Ecto neural progenitor cell (in vitro differentiated cells): ENCODE measurements around the gene ISM1.
A peak's percentile ranks its signal among the peaks of the same experiment; 100 is the strongest.

Source experiments
- DNase-seq: peaks from one replicate; pipeline ENCODE4 v3.0.0-alpha.2; 2018; ENCODE audit warnings: low spot score

Gene ISM1

DNA sequence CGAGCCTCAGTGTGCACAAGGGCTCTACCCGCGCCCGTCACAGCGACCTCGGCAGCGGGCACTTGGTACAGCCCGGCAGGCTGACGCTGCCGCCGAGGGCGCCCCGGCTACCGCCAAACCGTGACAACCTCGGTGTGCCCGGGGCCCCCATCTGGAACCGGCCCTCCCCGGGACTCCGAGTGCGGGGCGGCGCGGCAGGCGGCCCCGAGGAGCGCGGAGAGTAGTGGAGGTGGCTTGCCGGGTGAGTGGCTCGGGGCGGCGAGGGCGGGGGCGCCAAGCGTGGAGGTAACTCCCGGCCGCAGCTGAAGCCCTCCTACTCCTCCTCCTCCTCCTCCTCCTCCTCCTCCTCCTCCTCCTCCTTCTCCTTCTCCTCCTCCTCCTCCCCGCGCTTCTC, at the start of gene ISM1:
Gene ISM1 (plus strand): TSS at position 371 of the 394 bp plus-strand sequence. CDS start 503 bp downstream, outside the sequence.
- DNase-seq: peak; percentile 75

DNA sequence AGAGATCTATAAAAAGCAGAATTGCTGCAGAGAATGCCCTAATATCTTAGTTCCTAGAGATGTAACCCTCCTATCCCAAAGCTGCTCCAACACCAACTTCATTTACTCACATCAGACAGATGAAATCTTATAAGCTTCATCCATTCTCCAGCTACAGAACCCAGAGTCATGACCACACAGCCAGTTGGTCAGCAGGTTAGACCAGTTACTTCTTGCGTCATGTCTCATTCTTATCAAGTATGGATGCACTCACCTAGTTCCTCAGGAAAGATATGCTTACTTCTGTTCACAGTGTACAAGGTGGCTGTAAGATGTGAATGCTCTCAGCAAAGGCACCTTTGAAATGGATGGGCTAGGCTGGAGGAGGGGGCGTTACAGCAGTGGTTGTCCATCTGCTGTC, 47.9 kb upstream of the ISM1 start:
- DNase-seq: no peak

DNA sequence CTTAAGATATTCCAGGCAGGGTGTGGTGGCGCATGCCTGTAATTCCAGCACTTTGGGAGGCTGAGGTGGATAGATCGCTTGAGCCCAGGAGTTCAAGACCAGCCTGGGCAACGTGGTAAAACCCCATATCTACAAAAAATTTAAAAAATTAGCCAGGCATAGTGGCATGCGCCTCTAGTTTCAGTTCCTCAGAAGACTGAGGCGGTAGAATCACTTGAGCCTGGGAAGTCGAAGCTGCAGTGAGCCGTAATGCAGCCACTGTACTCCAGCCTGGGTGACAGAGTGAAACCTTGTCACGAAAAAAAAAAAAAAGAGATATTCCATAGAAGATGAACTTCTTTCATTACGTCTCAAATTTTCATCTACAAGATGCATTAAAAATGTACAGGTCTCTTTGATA, 46.7 kb upstream of the ISM1 start:
- no peak for DNase-seq

DNA sequence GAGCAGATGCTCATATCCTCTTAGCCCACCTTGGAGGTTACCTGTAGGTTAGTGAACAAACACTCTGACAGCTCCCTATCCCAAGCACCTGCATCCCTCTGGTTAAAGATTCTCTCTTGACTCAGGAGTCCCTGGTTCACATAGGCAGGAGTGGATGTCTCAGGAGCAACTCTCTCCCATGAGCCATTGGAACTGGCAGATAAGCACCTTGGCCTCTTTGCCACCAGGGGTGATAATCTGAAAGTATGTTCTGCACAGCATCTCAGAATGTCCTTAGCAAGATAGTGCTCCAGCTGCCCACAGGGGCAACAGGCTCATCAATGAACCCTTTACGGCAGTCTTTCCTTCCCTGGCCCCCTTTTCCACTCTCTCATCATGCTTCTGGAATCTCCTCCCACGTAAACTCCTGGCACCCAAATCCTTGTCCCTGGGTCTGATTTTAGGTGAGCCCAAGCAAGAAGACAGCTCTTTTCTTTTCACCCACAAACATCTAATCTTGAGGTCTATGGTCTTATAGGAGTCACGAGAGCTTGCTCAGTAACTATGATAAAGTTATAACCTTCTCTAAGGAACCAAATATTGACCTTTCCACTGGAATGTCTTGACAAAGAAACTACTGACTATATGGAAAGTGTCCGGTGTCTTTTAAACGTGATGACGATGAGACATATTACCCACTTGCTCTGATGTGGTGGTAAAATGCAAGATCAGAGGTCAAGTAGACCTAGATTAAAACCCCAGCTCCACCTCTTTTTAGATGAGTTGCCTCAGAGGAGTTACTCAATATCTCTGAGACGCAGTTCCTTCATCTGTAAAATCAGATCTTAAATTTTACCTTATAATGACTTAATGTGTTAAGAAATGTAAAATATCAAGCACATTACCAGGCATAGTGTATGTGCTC, 39.8 kb upstream of the ISM1 start:
- DNase-seq: no peak

DNA sequence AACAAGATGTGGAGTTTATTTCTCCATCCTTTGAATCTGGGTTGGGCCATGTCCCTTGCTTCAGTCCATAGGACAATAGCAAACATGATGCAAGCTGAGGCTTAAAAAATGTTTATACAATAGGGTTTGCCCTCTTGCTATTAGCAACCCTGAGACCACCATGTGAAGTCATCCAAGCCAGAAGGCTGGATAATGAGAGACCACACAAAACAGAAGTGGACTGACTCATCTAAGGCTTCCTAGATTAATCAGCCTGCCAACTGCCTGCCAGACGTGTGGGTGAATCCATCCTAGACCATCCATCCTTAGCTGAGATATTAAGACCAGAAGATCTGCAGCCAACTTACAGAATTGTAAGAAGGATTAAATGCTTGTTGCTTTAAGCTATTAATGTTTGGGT, 38.1 kb upstream of the ISM1 start:
- no peak for DNase-seq

DNA sequence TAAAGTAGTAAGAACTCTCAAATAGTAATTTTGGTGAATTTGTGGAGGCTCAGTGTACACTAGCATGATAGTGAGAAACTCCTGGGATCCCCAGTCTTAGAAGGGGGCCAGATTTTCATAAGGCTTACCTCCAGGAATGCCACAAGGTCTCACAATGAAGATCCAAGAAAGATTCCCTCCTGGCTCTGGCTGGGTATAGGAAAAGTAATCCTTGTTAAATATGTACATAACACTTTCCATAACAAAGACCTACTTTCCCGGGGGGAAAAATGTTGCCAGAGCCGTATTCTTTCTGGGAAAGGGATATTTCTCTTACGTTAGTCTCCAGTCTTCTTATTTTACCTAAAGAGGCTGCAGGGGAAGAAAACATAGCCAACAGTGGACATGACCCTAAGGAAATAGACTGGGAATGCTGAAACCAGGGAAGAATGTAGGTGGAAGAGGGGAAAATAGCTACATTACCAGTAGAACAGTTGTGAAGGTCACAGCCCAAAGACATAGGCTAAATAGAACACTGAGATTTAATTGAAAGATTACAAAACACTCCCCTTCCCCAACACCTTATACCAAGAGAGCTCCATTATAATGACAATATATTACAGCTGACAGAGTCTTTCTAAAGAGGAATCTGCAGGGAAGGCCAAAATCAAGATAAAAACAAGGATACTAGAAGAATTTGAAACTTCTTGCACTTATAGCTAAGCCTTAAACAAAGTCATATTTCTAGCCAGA, 34.9 kb upstream of the ISM1 start:
- no peak for DNase-seq

DNA sequence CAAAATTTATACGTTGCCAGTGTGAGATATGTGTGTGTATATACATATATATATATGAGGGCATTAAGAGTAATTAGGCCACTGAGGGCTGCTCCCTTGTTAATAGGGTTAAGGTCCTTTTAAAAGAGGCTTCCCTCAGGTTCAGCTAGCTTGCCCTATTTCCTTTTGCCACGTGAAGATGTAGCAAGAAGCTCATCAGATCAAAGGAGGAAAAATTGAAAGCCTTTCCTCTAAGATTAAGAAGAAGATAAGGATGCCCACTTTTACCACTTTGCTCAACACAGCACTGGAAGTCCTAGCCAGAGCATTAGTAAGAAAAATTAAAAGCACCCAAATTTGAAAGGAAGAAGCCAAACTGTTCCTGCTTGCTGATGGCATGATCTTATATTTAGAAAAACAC, 33.2 kb upstream of the ISM1 start:
- DNase-seq: no peak

DNA sequence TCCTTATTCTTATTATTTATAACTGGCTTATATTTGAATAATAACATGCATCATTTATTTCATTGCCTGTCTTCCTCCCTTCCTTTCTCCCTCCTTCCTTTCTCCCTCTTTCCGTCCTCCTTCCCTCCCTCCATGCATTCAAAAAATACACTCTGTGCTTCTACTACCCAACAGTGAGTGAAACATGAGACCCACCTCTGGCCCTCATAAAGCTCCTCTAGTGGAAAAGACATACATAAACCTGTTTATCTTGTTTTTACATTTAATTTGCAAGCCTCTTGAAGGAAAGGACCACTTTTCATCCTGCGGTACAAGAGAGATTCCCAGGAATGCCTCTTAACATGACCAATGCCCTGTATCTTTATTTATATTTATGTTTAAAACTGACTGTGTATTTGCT, 21.8 kb upstream of the ISM1 start:
- DNase-seq: no peak

DNA sequence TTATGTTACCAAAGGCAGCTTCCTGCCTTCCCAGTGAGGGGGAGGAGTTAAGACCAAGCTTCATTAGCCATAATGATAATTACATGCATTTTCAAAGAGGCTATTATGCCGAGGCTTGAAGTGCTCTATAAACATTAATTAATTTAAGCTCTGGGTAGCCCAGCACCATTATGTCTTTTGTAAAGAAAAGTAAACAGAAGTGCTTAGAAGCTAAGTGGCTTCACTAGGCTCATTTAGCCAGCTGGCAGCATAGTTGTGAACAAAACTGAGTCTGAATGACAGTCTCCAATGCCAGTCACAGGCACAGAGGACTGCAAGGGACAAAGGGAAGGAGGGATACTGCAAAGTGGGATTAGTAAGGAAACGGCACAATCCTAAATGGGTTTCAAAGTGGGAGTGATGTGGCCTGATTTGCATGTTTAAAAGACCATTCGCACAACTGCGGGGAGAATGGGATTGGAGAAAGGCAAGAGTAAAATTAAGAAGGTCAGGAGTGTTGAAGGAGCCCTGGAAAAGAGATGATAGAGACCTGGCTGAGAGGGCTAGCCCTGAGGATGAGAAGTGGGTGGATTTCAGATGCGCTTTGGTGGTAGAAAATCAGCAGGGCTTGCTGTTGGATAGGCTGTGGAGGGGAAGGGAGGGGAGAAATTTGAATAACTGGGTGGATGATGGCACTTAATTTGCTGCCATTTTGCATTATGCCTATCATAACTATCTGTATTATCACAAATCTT, 20.1 kb upstream of the ISM1 start:
- peak; percentile 58 for DNase-seq

DNA sequence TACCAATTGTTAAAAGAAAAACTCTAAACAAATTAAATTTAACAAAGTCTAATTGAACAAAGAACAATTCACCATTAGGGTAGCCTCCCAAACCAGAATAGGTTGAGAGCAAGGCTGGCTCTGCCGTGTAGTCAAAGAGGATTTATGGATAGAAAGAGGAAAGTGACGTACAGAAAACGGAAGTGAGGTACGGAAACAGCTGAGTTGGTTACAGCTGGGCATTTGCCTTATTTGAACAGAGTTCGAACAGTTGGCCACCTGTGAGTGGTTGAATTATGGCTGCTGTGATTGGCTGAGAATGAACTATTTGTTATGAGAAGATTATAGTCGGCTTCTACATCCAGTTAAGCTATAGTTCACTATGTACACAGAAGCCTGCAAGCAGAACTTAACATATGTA, 18.5 kb upstream of the ISM1 start:
- no peak for DNase-seq

DNA sequence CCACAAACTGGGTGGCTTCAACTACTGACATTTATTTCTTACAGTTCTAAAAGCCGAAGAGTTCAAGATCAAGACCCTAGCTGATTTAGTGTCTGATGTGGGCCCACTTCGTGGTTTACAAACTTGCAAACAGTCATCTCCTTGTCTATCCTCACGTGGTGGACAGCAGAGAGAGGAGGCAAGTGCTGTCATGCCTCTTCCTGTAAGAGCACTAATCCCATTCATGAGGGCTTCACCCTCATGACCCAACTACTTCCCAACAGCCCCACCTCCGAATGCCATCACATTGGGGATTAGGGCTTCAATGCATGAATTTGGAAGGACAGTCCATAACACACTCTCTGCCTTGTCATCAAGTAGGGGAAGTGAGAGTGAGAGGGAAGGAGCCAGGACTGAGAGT, 15.6 kb upstream of the ISM1 start:
- no peak for DNase-seq

DNA sequence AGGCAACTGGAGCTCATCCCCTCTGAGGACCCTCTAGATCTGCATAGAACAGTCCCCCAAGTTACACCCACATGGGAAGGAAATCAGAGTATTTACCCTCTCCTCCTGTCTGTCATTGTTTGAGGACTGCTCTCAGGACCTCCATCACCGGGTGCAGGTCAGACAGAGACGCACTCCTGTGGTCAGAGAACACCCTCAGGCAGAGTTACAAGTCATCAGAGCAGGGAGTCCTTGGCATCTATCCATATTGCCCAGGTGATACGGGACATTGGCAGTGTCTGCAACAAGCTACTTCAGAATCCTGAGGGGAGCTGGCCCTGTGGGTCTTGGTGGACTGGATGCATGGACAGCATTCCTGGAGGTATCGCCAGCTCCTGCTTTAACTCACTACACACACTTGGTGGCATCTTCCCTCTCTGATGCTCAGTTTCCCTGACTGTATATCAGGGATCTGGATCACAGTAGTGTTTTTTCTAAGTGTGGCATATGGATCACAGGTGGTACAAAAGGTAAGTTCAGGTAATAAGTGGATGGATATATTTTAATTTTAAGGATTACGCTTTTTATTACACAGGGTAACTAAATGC, 15.1 kb upstream of the ISM1 start:
- no peak for DNase-seq

DNA sequence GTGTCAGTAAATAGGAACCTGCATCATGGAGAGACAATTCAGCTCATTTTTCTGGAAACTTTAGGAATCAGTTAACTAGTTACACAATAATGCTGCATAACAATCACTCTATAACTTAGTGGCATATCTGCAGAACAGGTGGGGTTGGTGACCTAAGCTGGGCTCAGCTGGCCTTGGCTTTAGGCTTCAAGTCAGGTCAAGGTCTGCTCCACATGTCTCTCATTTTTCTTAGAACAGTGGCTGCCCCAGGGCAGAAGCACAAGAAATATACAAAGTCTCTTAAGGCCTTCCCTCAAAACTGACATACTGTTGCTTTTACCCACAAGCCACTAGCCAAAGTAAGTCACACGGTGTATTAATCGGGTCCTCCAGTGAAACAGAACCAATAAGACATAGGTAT, 14.1 kb upstream of the ISM1 start:
- DNase-seq: no peak

DNA sequence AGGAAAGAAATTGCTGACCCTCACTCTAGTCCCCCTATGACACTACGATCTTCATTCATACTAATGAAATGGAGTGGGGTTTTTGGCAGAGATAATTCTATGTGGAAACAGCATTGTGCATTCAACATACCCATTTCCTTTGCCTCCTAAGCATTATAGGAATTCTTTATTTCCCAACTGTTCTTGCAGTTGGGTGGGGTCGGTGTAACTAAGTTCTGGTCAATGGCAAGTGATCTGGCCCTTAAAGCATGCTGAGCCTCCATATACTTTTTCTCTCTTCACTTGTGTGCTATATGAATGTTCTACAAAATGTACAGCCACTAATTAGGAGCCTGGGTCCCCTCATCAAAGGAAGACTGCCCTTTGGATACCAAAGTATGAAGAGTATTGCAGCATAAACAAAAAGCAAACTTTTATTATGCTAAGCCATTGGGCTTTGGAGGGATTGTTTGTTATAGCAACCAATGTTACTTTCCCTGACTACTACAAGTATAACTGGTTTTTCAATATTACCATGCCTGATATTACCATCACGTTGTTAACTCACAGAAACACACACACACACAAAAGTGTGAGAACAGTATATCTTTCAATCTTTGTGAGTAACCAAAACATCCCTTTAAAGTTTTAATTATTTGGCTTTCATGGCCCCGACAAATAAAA, 9.0 kb upstream of the ISM1 start:
- no peak for DNase-seq

DNA sequence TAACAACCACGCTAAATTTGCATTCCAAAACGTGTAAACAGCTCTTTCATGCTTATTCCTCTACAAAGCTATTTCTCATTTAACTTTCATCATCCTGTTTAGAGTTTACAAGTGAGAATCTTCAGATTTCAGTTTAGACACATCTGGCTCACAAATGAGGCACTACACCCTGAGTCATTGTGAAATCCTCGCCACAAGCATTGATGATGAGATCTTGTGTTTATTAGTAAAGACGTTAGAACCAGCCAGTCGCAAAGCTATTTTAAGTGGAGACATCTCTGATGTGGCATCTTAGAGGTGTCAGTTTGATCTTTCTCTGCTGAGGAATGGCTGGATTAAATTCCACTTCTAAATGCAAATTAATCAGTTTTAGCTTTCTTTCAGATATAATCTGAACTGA, 8.3 kb upstream of the ISM1 start:
- DNase-seq: no peak

DNA sequence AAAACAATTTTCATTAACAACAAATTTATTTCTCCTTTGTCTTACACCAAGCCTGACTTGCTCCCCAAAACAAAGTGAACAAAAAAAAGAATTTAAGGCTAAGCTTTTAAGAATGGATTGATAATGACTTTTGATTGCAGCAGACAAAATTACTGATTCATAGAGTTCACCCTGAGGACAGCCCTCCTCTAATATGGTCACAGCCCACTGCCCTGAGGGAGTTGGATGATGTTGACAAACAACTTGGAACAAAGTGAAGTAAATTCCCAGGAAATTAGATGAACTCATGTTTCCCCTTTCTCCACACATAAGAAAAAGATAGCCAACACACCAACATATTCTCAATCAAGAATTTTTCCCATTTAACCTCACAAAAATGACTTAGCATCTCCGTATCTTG, 7.7 kb upstream of the ISM1 start:
- DNase-seq: no peak

DNA sequence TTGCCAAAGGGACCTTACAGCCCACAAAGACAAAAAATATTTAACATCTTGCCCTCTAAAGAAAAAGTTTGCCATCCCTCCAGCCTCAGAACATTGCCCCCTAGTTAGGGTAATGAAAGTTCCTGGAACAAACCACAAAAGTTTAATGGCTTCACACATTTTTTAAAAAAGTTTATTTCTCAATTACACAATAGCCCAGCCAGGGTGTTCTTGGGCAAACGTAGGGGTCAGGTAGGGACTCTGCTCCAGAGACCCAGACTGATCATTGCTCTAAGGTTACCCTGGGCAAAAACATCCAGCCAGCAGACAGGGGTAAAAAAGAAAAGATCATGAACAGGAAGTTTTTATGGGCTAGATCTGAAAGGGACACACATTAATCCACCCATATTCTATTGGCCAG, 4.5 kb upstream of the ISM1 start:
- no peak for DNase-seq

DNA sequence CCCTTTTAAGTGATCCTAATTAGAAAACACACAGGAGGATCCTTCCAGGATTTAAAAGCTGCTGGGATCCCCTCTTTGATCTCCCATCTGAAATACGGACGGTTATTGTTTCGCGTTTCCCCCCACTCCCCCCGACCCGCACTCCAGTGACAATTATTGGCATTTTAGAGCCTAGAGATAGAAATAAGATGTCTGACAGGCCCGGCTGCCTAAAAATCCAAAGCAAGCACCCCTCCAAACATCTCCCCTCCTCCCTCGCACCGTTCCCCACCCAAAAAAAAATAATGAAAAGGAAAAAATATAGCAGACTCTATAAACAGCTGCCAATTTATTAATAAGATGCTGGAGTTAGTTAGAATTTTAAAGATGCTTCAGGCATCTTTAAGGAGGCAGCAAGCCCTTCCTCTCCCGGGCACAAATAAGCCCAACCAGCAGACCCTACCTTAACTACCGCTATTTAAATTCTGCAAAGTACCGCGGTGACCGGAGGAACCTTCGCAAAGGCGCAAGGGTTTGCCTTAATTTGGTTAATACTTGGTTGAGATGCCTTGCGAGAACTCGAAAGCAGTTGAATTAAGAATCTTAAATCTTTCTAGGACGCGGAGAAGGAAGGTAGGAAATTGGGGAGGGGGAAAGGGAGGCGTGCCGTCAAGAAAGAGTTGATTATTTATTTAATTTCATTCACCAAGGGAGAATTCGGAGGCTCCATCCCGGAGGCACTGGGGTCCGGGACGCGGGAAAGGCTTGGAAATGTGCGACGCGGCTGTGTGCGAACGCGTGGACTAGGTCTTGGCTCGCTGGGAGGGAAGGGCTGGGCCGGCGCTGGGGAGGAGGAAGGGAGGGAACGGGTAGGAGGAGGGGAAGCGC, 1.5 kb upstream of the ISM1 start:
- no peak for DNase-seq

DNA sequence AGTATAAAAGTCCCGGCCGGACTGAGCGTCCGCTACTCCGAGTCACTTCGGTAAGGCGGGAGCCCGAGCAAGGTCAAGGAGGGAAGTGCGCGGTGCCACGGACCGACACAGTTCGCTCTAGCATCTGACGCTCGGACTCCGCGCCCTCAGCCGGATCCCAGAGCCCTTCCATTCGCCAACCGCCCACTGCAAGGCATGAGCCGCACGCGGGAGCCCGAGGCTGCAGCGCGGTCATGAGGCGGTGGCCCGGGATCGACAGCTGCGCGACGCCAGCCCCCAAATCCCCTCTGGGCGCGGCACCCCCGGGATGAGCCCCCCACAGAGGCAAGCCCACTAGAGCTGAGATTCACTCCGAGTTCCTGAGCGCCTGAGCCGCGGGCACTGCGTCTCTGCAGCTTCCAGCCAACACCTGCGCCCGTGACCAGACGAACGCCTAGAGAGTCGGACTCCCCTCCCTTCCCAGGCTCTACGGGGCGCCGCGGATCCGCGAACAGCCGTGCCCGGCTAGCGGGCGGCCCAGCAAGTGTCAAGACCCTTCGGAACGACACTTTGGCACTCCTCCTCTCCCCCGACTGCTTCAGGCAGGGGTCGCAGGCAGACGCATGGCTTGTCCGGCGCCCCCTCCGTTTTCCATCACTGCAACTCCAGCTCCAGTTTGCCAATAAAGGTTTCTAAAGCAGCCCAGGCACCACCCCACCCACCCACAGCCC, 725 bp upstream of the ISM1 start:
- peak; percentile 82 for DNase-seq

DNA sequence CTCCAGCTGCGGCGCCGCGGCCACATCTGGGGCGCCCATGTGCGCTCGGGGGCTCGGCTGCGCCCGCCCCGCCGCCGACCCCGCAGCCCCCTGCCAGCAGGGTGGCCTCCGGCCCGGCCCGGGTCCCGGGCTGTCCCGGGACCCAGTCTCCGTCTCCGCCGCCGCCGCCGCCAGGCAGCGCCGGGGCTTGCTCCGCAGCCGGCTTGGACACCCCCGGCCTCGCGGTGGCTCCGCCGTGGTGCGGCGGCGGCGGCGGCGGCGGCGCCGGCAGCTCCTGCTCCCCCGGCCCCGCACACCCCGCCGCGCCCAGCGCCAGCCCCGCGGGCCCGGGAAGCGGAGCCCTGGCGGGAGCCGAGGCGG, 219 bp downstream of the ISM1 start:
- no peak for DNase-seq
